ENCODE measurements around the gene EPHA4. TPM values are rescaled to one million over a fixed set of nuclear protein-coding genes. Genes with fewer than 3 reads are reported as not detected.

EPHA4 gene
- total and polyA plus RNA-seq, 12 donors, result 3.4 to 51.3 (median 18.6) TPM

GRCh38 chr2:221485503-221485870 lies 86.6 kb downstream of the EPHA4 start:
- WGBS, 2 donors, result 96% methylated on average over 5 of the region's 5 CpGs
- ATAC-seq (no peak), DNase-seq (no peak)
- Histone ChIP-seq H3K4me3 (no peak overlapping the region), H3K27ac (no peak overlapping the region), H3K9me3 (no peaks in the 10 kb centered on the region), H3K27me3 (no peaks in the 10 kb centered on the region), H3K4me1 (peaks cover 0 to 17% (median 2%) of the 10 kb centered on the region in 9 donors), H3K36me3 (peaks cover 0 to 19% (median 0%) of the 10 kb centered on the region in 9 donors)
- intact Hi-C loops (cut with DNase I), result no loop called here
- TF ChIP-seq CTCF (IDR thresholded peaks at IDR 0.05), result no peak

GRCh38 chr2:221484761-221485502 lies 87.2 kb downstream of the EPHA4 start:
- intact Hi-C loops (cut with DNase I), result no loop called here

GRCh38 chr2:221482666-221483455 lies 89.2 kb downstream of the EPHA4 start:
- no peak for TF ChIP-seq CTCF (IDR thresholded peaks at IDR 0.05)
- Histone ChIP-seq H3K27ac (no peak overlapping the region), H3K9me3 (no peaks in the 10 kb centered on the region), H3K4me1 (peaks cover 0 to 22% (median 11%) of the 10 kb centered on the region in 9 donors), H3K4me3 (no peak overlapping the region), H3K27me3 (no peaks in the 10 kb centered on the region), H3K36me3 (peaks cover 0 to 23% (median 0%) of the 10 kb centered on the region in 9 donors)
- ATAC-seq (no peak), DNase-seq (no peak)
- intact Hi-C loops (cut with DNase I), result no loop called here
- WGBS, 2 donors, result 67 to 75% methylated on average over 12 of the region's 12 CpGs

More at GRCh38 chr2:221484761-221485502, 87.2 kb downstream of the EPHA4 start:
- WGBS, 2 donors, result 90 to 92% methylated on average over 8 of the region's 8 CpGs
- Histone ChIP-seq H3K27ac (no peak overlapping the region), H3K27me3 (no peaks in the 10 kb centered on the region), H3K36me3 (peaks cover 0 to 23% (median 0%) of the 10 kb centered on the region in 9 donors), H3K4me1 (peaks cover 0 to 17% (median 2%) of the 10 kb centered on the region in 9 donors), H3K9me3 (no peaks in the 10 kb centered on the region), H3K4me3 (no peak overlapping the region)
- DNase-seq, result no peak
- no peak for ATAC-seq
- no peak for TF ChIP-seq CTCF (IDR thresholded peaks at IDR 0.05)

GRCh38 chr2:221480821-221481220 lies 91.3 kb downstream of the EPHA4 start:
- intact Hi-C loops (cut with DNase I), result no loop called here
- ATAC-seq, result no peak
- H3K9me3 ChIP-seq, result no peaks in the 10 kb centered on the region
- peaks cover 0 to 27% (median 14%) of the 10 kb centered on the region in 9 donors for H3K4me1 ChIP-seq
- no peak for DNase-seq
- H3K36me3 ChIP-seq, result peaks cover 0 to 23% (median 0%) of the 10 kb centered on the region in 9 donors
- H3K4me3 ChIP-seq, result no peak overlapping the region
- TF ChIP-seq CTCF (IDR thresholded peaks at IDR 0.05), result no peak
- no peak overlapping the region for H3K27ac ChIP-seq
- WGBS, 2 donors, result 94% methylated on average over 3 of the region's 3 CpGs
- no peaks in the 10 kb centered on the region for H3K27me3 ChIP-seq
